Measurements from ENCODE around the gene CCT4. TPM values are rescaled to one million over a fixed set of nuclear protein-coding genes. Genes with fewer than 3 reads are reported as not detected.

The CCT4 gene
- total and polyA plus RNA-seq, 2 donors (not counting 1 experiment from before 2014, with no cell fraction given): 136 to 187 TPM

DNA sequence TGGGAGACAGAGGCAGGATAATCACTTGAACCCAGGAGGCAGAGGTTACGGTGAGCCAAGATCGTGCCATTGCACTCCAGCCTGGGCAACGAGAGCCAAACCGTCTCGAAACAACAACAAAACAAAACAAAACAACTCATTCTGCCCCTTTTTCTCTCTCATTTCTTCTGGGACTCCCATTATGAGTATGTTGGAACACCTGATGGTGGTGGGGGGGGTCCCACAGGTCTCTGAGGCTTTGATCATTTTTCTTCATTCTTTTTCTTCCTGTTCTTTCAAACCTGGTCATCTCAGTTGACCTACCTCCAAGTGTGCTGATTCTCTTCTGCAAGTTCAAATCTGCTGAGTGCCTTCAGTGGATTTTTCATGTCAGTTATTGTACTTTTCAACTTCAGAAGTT, 26.4 kb downstream of the CCT4 start:
- Histone ChIP-seq H3K27ac (ENCODE audit: insufficient read depth, low read length) (no peak overlapping the region), H3K4me3 (replicated peaks in 1 of 4; ENCODE audit: control extremely low read depth in 1 of 4, insufficient read depth in 1 of 4, low read depth in 3 of 4, low read length in 4 of 4) (no peak overlapping the region), H3K36me3 (ENCODE audit: control insufficient read depth, insufficient read depth, low read length) (no peaks in the 10 kb centered on the region), H3K27me3 (ENCODE audit: control insufficient read depth, insufficient read depth, low read length) (no peaks in the 10 kb centered on the region), H3K9ac (ENCODE audit: insufficient read depth, low read length) (no peak overlapping the region), H3K9me3 (ENCODE audit: control insufficient read depth, insufficient read depth, low read depth, low read length) (no peaks in the 10 kb centered on the region), H3K4me1 (ENCODE audit: control insufficient read depth, extremely low read depth, insufficient read depth, low read length) (no peaks in the 10 kb centered on the region), H3K4me2 (ENCODE audit: extremely low read depth, insufficient read depth, low read length) (no peak overlapping the region), H3K79me2 (ENCODE audit: control insufficient read depth, insufficient read depth, low read length) (no peaks in the 10 kb centered on the region), H4K20me1 (ENCODE audit: control insufficient read depth, extremely low read depth, insufficient read depth, low read length) (no peaks in the 10 kb centered on the region), H2AFZ (ENCODE audit: low read length) (no peak overlapping the region)
- no peak for TF ChIP-seq EZH2 (IDR thresholded peaks at IDR 0.05; ENCODE audit: low read length, missing control alignments)
- TF ChIP-seq, protein P1, sequence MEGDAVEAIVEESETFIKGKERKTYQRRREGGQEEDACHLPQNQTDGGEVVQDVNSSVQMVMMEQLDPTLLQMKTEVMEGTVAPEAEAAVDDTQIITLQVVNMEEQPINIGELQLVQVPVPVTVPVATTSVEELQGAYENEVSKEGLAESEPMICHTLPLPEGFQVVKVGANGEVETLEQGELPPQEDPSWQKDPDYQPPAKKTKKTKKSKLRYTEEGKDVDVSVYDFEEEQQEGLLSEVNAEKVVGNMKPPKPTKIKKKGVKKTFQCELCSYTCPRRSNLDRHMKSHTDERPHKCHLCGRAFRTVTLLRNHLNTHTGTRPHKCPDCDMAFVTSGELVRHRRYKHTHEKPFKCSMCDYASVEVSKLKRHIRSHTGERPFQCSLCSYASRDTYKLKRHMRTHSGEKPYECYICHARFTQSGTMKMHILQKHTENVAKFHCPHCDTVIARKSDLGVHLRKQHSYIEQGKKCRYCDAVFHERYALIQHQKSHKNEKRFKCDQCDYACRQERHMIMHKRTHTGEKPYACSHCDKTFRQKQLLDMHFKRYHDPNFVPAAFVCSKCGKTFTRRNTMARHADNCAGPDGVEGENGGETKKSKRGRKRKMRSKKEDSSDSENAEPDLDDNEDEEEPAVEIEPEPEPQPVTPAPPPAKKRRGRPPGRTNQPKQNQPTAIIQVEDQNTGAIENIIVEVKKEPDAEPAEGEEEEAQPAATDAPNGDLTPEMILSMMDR (conservative IDR thresholded peaks at IDR 0.05 in 1 of 2, IDR thresholded peaks at IDR 0.05 in 1 of 2; ENCODE audit: low read depth in 1 of 2, low read length in 2 of 2): no peak
- no peak for DNase-seq (ENCODE audit: low read depth in 2 of 2)

DNA sequence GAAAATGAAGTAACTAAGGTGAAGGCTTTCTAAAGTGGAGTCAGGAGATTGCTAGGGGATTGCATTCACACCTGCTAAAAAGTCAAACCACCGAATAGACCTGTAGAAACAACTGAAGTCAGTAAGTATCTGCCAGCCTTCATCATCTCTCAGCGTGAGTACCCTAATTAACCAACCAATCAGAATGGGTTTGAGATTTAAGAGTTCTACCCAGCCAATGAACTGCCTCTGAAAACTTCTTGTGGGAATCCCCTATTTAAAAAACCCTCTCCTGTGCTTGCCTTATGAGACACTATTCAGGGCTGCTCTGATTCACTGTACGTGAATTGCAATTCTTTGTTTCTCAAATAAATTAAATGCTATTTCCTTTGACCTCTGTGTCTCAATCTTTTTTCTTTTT, 31.2 kb downstream of the CCT4 start:
- DNase-seq (ENCODE audit: low read depth in 2 of 2): no peak
- no peak overlapping the region for H2AFZ ChIP-seq (ENCODE audit: low read length)

DNA sequence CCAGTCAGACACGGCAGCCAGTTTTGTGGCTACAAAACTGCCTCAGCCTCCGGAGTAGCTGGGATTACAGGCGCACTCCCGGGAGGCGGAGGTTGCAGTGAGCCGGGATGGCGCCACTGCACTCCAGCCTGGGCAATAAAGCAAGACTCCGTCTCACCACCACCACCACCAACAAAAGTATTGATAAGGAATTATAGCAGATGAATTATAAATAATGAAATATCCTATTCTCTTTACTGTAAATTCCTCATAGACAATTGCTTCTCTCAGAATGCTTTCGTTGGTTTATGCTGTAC, 33.2 kb downstream of the CCT4 start:
- H3K79me2 ChIP-seq (ENCODE audit: control insufficient read depth, insufficient read depth, low read length): no peaks in the 10 kb centered on the region
- H3K36me3 ChIP-seq (ENCODE audit: control insufficient read depth, insufficient read depth, low read length): no peaks in the 10 kb centered on the region
- H3K9me3 ChIP-seq (ENCODE audit: control insufficient read depth, insufficient read depth, low read depth, low read length): no peaks in the 10 kb centered on the region
- no peaks in the 10 kb centered on the region for H3K27me3 ChIP-seq (ENCODE audit: control insufficient read depth, insufficient read depth, low read length)
- DNase-seq (ENCODE audit: low read depth in 2 of 2): no peak
- TF ChIP-seq, protein P1 (conservative IDR thresholded peaks at IDR 0.05 in 1 of 2, IDR thresholded peaks at IDR 0.05 in 1 of 2; ENCODE audit: low read depth in 1 of 2, low read length in 2 of 2): no peak
- no peak for TF ChIP-seq EZH2 (IDR thresholded peaks at IDR 0.05; ENCODE audit: low read length, missing control alignments)
- H3K9ac ChIP-seq (ENCODE audit: insufficient read depth, low read length): no peak overlapping the region
- H4K20me1 ChIP-seq (ENCODE audit: control insufficient read depth, extremely low read depth, insufficient read depth, low read length): no peaks in the 10 kb centered on the region
- H3K4me3 ChIP-seq (replicated peaks in 1 of 4; ENCODE audit: control extremely low read depth in 1 of 4, insufficient read depth in 1 of 4, low read depth in 3 of 4, low read length in 4 of 4): peak overlapping the region in 3 of 4 experiments; percentile 40 to 89 (median 63)
- H3K4me1 ChIP-seq (ENCODE audit: control insufficient read depth, extremely low read depth, insufficient read depth, low read length): peaks cover 7% of the 10 kb centered on the region
- H2AFZ ChIP-seq (ENCODE audit: low read length): peak overlapping the region; percentile 100
- no peak overlapping the region for H3K27ac ChIP-seq (ENCODE audit: insufficient read depth, low read length)
- H3K4me2 ChIP-seq (ENCODE audit: extremely low read depth, insufficient read depth, low read length): peak overlapping the region; percentile 95

More for the DNA sequence above, 31.2 kb downstream of the CCT4 start:
- TF ChIP-seq, protein P1 (conservative IDR thresholded peaks at IDR 0.05 in 1 of 2, IDR thresholded peaks at IDR 0.05 in 1 of 2; ENCODE audit: low read depth in 1 of 2, low read length in 2 of 2): no peak
- no peak for TF ChIP-seq EZH2 (IDR thresholded peaks at IDR 0.05; ENCODE audit: low read length, missing control alignments)
- Histone ChIP-seq H3K4me1 (ENCODE audit: control insufficient read depth, extremely low read depth, insufficient read depth, low read length) (peaks cover 7% of the 10 kb centered on the region), H3K9me3 (ENCODE audit: control insufficient read depth, insufficient read depth, low read depth, low read length) (no peaks in the 10 kb centered on the region), H3K9ac (ENCODE audit: insufficient read depth, low read length) (no peak overlapping the region), H3K27ac (ENCODE audit: insufficient read depth, low read length) (no peak overlapping the region), H3K4me2 (ENCODE audit: extremely low read depth, insufficient read depth, low read length) (no peak overlapping the region), H4K20me1 (ENCODE audit: control insufficient read depth, extremely low read depth, insufficient read depth, low read length) (no peaks in the 10 kb centered on the region), H3K36me3 (ENCODE audit: control insufficient read depth, insufficient read depth, low read length) (no peaks in the 10 kb centered on the region), H3K27me3 (ENCODE audit: control insufficient read depth, insufficient read depth, low read length) (no peaks in the 10 kb centered on the region), H3K4me3 (replicated peaks in 1 of 4; ENCODE audit: control extremely low read depth in 1 of 4, insufficient read depth in 1 of 4, low read depth in 3 of 4, low read length in 4 of 4) (no peak overlapping the region), H3K79me2 (ENCODE audit: control insufficient read depth, insufficient read depth, low read length) (no peaks in the 10 kb centered on the region)

Data from fibroblast of lung (primary cell).